Neural cell (in vitro differentiated cells): Measurements from ENCODE around the gene AK2. TPM values are rescaled to one million over a fixed set of nuclear protein-coding genes. Genes with fewer than 3 reads are reported as not detected.

ENCODE experiments used
- H2AFZ ChIP-seq: fragments of 200-600, 300-800 bp; sonication (generic), shearing (Covaris generic); 2 replicates; pipeline ENCODE4 v1.6.0; 2014; ENCODE audit warnings: low read depth, mild to moderate bottlenecking, antibody characterized with exemption, low read length, moderate library complexity
- H3F3A ChIP-seq: fragments of 200-600 bp; shearing (Covaris generic); 2 replicates; pipeline ENCODE4 v1.6.1; 2016; ENCODE audit warnings: mild to moderate bottlenecking, moderate library complexity, mixed read lengths, antibody characterized with exemption, low read length; ENCODE audit not compliant: insufficient read depth, poor library complexity, severe bottlenecking
- H3K27ac ChIP-seq: fragments of 200-600, 300-800 bp; sonication (generic), shearing (Covaris generic); 2 replicates; pipeline ENCODE4 v1.5.1; 2014; ENCODE audit warnings: mild to moderate bottlenecking, low read length, moderate library complexity
- H3K27me3 ChIP-seq: fragments of 300-800, 200-600 bp; sonication (generic), shearing (Covaris generic); 2 replicates; pipeline ENCODE4 v1.6.0; 2014; ENCODE audit warnings: mild to moderate bottlenecking, low read depth, low read length, moderate library complexity; ENCODE audit not compliant: insufficient read depth
- H3K36me3 ChIP-seq: fragments of 300-800, 200-600 bp; sonication (generic), shearing (Covaris generic); 2 replicates; pipeline ENCODE4 v1.5.1; 2014; ENCODE audit warnings: mild to moderate bottlenecking, antibody characterized with exemption, low read length, moderate library complexity; ENCODE audit not compliant: insufficient read depth
- H3K4me2 ChIP-seq: fragments of 300-800, 200-600 bp; sonication (generic), shearing (Covaris generic); 2 replicates; pipeline ENCODE4 v1.6.0; 2014; ENCODE audit warnings: mild to moderate bottlenecking, low read length
- H3K4me3 ChIP-seq: fragments of 300-800, 200-600 bp; sonication (generic), shearing (Covaris generic); 2 replicates; pipeline ENCODE4 v1.5.1; 2014; ENCODE audit warnings: mild to moderate bottlenecking, low read length, moderate library complexity
- H3K79me2 ChIP-seq: fragments of 200-600 bp; shearing (Covaris generic); replicated peaks from 2 replicates; pipeline ENCODE4 v1.6.0; 2014; ENCODE audit warnings: mild to moderate bottlenecking, low read length, moderate library complexity; ENCODE audit not compliant: insufficient read depth
- H3K9ac ChIP-seq: fragments of 300-800, 200-600 bp; sonication (generic), shearing (Covaris generic); 2 replicates; pipeline ENCODE4 v1.6.1; 2016; ENCODE audit warnings: mild to moderate bottlenecking, low read length, mixed read lengths
- H3K9me2 ChIP-seq: fragments of 200-600 bp; shearing (Covaris generic); 2 replicates; pipeline ENCODE4 v1.6.1; 2016; ENCODE audit warnings: mild to moderate bottlenecking, low read length, mixed read lengths; ENCODE audit not compliant: insufficient read depth
- H3K9me3 ChIP-seq: fragments of 200-600, 300-800 bp; sonication (generic), shearing (Covaris generic); 2 replicates; pipeline ENCODE4 v1.6.1; 2016; ENCODE audit warnings: mild to moderate bottlenecking, mixed run types, low read length, moderate library complexity, mixed read lengths
- H4K20me1 ChIP-seq: fragments of 200-600 bp; shearing (Covaris generic); 2 replicates; pipeline ENCODE4 v1.6.1; 2016; ENCODE audit warnings: mild to moderate bottlenecking, mixed run types; ENCODE audit not compliant: insufficient read depth
- EP300 ChIP-seq: fragments of 450-650 bp; conservative IDR thresholded peaks from 2 replicates; pipeline ENCODE4 v1.6.1; 2014; ENCODE audit warnings: antibody characterized with exemption, mild to moderate bottlenecking, moderate library complexity; ENCODE audit not compliant: poor library complexity, severe bottlenecking
- EZH2 ChIP-seq: fragments of 200-600, 300-800 bp; shearing (Covaris generic), sonication (generic); IDR thresholded peaks from 2 replicates; pipeline ENCODE4 v1.6.1; 2014; ENCODE audit warnings: antibody characterized with exemption, low read length, borderline replicate concordance, mild to moderate bottlenecking; ENCODE audit not compliant: insufficient read depth, poor library complexity, severe bottlenecking
- MXI1 ChIP-seq: fragments of 450-650 bp; conservative IDR thresholded peaks from 2 replicates; pipeline ENCODE4 v1.6.1; 2014; ENCODE audit warnings: antibody characterized with exemption, mild to moderate bottlenecking; ENCODE audit not compliant: poor library complexity, severe bottlenecking
- POLR2AphosphoS5 ChIP-seq: IDR thresholded peaks from 2 replicates; pipeline ENCODE4 v1.6.1; 2012
- RAD21 ChIP-seq: fragments of 450-650 bp; conservative IDR thresholded peaks from 2 replicates; pipeline ENCODE4 v1.6.1; 2014; ENCODE audit warnings: antibody characterized with exemption, mild to moderate bottlenecking, moderate library complexity
- SMC3 ChIP-seq: fragments of 450-650 bp; conservative IDR thresholded peaks from 2 replicates; pipeline ENCODE4 v1.6.1; 2014; ENCODE audit warnings: antibody characterized with exemption, mild to moderate bottlenecking, moderate library complexity; ENCODE audit not compliant: poor library complexity
- TAF1 ChIP-seq: IDR thresholded peaks from 2 replicates; pipeline ENCODE4 v1.6.1; 2012; ENCODE audit warnings: low read depth
- polyA plus RNA-seq: library from polyadenylated mRNA; depleted of rRNA; stranded (reverse); fragments of >200 nt; gene quantifications from 2 replicates; pipeline ENCODE4 v1.2.3, GENCODE V29; 2014
- TF ChIP-seq, protein P1 (sequence below): fragments of 450-650 bp; IDR thresholded peaks from 2 replicates; pipeline ENCODE4 v1.5.1; 2014; ENCODE audit warnings: antibody characterized with exemption, mild to moderate bottlenecking, moderate library complexity; ENCODE audit not compliant: poor library complexity, severe bottlenecking
- TF ChIP-seq, protein P2 (sequence below): IDR thresholded peaks from 2 replicates; pipeline ENCODE4 v1.6.1; 2012; ENCODE audit warnings: borderline replicate concordance

Gene AK2
- polyA plus RNA-seq, 1 donor from 2014 or later, result 107 TPM

DNA sequence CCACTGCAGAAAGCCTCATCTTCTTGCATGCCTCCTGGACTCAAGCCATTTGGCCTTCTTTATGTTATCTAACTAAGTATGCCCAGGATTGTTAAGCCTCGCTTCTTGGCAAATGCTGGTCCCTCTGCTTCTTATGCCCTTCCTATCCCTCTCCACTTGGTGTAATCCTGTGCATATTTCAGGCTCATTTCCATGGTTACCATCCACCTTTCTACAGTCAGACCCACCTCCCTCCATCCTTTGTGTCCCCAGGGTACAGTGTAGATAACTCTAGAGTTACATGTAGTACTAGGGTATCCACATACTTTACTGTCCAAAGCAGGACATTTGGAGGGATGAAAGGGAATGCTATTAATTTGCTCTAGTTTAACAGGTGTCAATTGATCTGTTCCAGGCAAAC lies 65.5 kb downstream of the AK2 start:
- H3K36me3 ChIP-seq, result no peaks in the 10 kb centered on the region
- no peak overlapping the region for H3K4me3 ChIP-seq
- no peak overlapping the region for H3K27ac ChIP-seq
- H4K20me1 ChIP-seq, result no peaks in the 10 kb centered on the region
- no peaks in the 10 kb centered on the region for H3K79me2 ChIP-seq
- H3K9ac ChIP-seq, result no peak overlapping the region
- H3F3A ChIP-seq, result no peaks in the 10 kb centered on the region
- H3K9me2 ChIP-seq, result no peaks in the 10 kb centered on the region
- TF ChIP-seq SMC3 (no peak), POLR2AphosphoS5 (no peak), RAD21 (no peak), EZH2 (no peak), TAF1 (no peak), EP300 (no peak), MXI1 (no peak)
- TF ChIP-seq, protein P1, sequence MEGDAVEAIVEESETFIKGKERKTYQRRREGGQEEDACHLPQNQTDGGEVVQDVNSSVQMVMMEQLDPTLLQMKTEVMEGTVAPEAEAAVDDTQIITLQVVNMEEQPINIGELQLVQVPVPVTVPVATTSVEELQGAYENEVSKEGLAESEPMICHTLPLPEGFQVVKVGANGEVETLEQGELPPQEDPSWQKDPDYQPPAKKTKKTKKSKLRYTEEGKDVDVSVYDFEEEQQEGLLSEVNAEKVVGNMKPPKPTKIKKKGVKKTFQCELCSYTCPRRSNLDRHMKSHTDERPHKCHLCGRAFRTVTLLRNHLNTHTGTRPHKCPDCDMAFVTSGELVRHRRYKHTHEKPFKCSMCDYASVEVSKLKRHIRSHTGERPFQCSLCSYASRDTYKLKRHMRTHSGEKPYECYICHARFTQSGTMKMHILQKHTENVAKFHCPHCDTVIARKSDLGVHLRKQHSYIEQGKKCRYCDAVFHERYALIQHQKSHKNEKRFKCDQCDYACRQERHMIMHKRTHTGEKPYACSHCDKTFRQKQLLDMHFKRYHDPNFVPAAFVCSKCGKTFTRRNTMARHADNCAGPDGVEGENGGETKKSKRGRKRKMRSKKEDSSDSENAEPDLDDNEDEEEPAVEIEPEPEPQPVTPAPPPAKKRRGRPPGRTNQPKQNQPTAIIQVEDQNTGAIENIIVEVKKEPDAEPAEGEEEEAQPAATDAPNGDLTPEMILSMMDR, result no peak
- TF ChIP-seq, protein P2, sequence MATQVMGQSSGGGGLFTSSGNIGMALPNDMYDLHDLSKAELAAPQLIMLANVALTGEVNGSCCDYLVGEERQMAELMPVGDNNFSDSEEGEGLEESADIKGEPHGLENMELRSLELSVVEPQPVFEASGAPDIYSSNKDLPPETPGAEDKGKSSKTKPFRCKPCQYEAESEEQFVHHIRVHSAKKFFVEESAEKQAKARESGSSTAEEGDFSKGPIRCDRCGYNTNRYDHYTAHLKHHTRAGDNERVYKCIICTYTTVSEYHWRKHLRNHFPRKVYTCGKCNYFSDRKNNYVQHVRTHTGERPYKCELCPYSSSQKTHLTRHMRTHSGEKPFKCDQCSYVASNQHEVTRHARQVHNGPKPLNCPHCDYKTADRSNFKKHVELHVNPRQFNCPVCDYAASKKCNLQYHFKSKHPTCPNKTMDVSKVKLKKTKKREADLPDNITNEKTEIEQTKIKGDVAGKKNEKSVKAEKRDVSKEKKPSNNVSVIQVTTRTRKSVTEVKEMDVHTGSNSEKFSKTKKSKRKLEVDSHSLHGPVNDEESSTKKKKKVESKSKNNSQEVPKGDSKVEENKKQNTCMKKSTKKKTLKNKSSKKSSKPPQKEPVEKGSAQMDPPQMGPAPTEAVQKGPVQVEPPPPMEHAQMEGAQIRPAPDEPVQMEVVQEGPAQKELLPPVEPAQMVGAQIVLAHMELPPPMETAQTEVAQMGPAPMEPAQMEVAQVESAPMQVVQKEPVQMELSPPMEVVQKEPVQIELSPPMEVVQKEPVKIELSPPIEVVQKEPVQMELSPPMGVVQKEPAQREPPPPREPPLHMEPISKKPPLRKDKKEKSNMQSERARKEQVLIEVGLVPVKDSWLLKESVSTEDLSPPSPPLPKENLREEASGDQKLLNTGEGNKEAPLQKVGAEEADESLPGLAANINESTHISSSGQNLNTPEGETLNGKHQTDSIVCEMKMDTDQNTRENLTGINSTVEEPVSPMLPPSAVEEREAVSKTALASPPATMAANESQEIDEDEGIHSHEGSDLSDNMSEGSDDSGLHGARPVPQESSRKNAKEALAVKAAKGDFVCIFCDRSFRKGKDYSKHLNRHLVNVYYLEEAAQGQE, result no peak
- H2AFZ ChIP-seq, result no peak overlapping the region
- no peaks in the 10 kb centered on the region for H3K27me3 ChIP-seq
- H3K9me3 ChIP-seq, result no peaks in the 10 kb centered on the region
- H3K4me2 ChIP-seq, result no peak overlapping the region

DNA sequence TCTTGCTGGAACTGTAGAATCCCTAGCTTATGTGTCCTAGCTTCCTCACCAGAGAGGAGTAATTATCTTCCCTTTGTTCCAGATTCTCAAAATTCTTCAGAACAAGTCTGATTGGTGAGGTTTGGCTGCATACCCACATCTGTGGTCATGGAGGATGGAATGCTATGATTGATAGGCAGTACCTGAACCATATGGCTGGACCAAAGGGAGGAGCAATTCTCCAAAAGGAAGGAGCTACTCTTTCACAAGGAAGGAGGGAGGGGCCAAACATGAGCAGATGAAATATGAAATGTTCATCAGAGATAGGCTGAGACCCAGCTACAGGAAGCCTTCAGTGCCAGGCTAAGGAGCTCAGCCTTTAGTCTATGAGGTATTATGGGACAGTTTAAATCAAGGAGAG lies 67.1 kb downstream of the AK2 start:
- Histone ChIP-seq H3K9me3 (no peaks in the 10 kb centered on the region), H3K4me2 (no peak overlapping the region), H3K79me2 (no peaks in the 10 kb centered on the region), H3K27ac (no peak overlapping the region), H3K36me3 (no peaks in the 10 kb centered on the region), H4K20me1 (no peaks in the 10 kb centered on the region), H3F3A (no peaks in the 10 kb centered on the region), H2AFZ (no peak overlapping the region), H3K27me3 (no peaks in the 10 kb centered on the region), H3K9me2 (no peaks in the 10 kb centered on the region), H3K4me3 (no peak overlapping the region), H3K9ac (no peak overlapping the region)
- TF ChIP-seq EP300, result no peak
- no peak for TF ChIP-seq SMC3
- no peak for TF ChIP-seq TAF1
- TF ChIP-seq, protein P1, result no peak
